Measurements from ENCODE around the gene CILP. TPM values are rescaled to one million over a fixed set of nuclear protein-coding genes. Genes with fewer than 3 reads are reported as not detected.

CILP gene
- total RNA-seq, 1 donor from 2014 or later = 129 TPM

DNA sequence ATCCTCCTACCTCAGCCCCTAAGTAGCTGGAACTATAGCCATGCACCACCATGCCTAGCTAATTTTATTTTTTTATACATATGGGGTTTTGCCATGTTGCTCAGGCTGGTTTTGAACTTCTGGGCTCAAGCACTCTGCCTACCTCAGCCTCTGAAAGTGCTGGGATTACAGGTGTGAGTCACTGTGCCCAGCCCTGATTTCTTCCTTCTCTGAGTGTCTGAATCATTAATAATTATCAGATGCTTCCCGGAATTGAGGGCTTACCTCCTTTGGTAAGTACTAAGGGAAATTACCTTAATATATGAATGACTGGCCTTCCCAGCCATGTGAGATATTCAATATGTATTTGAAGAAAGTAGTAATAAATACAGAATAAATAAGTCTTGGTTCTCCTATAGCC lies 33.4 kb downstream of the CILP start:
- H3K36me3 ChIP-seq = peaks cover 0 to 51% of the 10 kb centered on the region in 2 donors

GRCh38 chr15:65176056-65176455 lies 35.2 kb downstream of the CILP start:
- TF ChIP-seq, protein P1, sequence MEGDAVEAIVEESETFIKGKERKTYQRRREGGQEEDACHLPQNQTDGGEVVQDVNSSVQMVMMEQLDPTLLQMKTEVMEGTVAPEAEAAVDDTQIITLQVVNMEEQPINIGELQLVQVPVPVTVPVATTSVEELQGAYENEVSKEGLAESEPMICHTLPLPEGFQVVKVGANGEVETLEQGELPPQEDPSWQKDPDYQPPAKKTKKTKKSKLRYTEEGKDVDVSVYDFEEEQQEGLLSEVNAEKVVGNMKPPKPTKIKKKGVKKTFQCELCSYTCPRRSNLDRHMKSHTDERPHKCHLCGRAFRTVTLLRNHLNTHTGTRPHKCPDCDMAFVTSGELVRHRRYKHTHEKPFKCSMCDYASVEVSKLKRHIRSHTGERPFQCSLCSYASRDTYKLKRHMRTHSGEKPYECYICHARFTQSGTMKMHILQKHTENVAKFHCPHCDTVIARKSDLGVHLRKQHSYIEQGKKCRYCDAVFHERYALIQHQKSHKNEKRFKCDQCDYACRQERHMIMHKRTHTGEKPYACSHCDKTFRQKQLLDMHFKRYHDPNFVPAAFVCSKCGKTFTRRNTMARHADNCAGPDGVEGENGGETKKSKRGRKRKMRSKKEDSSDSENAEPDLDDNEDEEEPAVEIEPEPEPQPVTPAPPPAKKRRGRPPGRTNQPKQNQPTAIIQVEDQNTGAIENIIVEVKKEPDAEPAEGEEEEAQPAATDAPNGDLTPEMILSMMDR (IDR thresholded peaks at IDR 0.05) = no peak
- TF ChIP-seq POLR2A (IDR thresholded peaks at IDR 0.05) (no peak), POLR2AphosphoS5 (IDR thresholded peaks at IDR 0.05; ENCODE audit: insufficient read depth in 1 of 2, low read depth in 1 of 2) (no peak)
- intact Hi-C loops (cut with DNase I) = no loop called here

More for the DNA sequence above, 33.4 kb downstream of the CILP start:
- TF ChIP-seq POLR2AphosphoS5 (IDR thresholded peaks at IDR 0.05; ENCODE audit: insufficient read depth in 1 of 2, low read depth in 1 of 2) (peak in 1 of 2 donors; percentile 65), POLR2A (IDR thresholded peaks at IDR 0.05) (no peak)
- Histone ChIP-seq H3K9me3 (no peaks in the 10 kb centered on the region), H3K27ac (no peak overlapping the region), H3K27me3 (no peaks in the 10 kb centered on the region), H3K4me3 (no peak overlapping the region), H3K4me1 (peaks cover 49% of the 10 kb centered on the region)
- DNase-seq (ENCODE audit: extremely low spot score in 2 of 2) = no peak
- intact Hi-C loops (cut with DNase I) = no loop called here

GRCh38 chr15:65175511-65175910 lies 35.8 kb downstream of the CILP start:
- no peaks in the 10 kb centered on the region for H3K27me3 ChIP-seq
- H3K36me3 ChIP-seq = peaks cover 0 to 71% of the 10 kb centered on the region in 2 donors
- no peak overlapping the region for H3K4me3 ChIP-seq
- DNase-seq (ENCODE audit: extremely low spot score in 2 of 2) = no peak
- no peak for TF ChIP-seq POLR2A (IDR thresholded peaks at IDR 0.05)
- TF ChIP-seq, protein P1 (IDR thresholded peaks at IDR 0.05) = no peak
- TF ChIP-seq POLR2AphosphoS5 (IDR thresholded peaks at IDR 0.05; ENCODE audit: insufficient read depth in 1 of 2, low read depth in 1 of 2) = no peak
- no peaks in the 10 kb centered on the region for H3K9me3 ChIP-seq
- H3K27ac ChIP-seq = no peak overlapping the region
- H3K4me1 ChIP-seq = peaks cover 25% of the 10 kb centered on the region
- intact Hi-C loops (cut with DNase I) = no loop called here

More at GRCh38 chr15:65176056-65176455, 35.2 kb downstream of the CILP start:
- no peaks in the 10 kb centered on the region for H3K27me3 ChIP-seq
- peaks cover 0 to 68% of the 10 kb centered on the region in 2 donors for H3K36me3 ChIP-seq
- H3K27ac ChIP-seq = no peak overlapping the region
- H3K9me3 ChIP-seq = no peaks in the 10 kb centered on the region
- DNase-seq (ENCODE audit: extremely low spot score in 2 of 2) = no peak
- H3K4me3 ChIP-seq = no peak overlapping the region
- H3K4me1 ChIP-seq = peaks cover 31% of the 10 kb centered on the region

DNA sequence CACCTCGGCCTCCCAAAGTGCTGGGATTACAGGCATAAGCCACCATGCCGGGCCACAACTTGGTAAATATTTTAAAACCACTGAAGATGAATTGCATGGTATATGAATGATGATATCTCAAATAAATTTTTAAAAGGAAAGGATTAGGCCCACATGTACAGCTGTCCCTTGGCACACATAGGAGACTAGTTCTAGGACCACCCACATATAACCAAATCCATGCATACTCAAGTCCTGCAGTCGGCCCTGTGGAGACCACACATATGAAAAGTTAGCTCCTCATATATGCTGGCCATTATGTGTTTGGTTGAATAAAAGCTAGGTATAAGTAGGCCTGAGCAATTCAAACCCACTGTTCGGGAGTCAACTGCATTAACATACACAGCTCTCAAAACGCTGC lies 36.8 kb downstream of the CILP start:
- no peaks in the 10 kb centered on the region for H3K9me3 ChIP-seq
- H3K4me1 ChIP-seq = peaks cover 15% of the 10 kb centered on the region
- DNase-seq (ENCODE audit: extremely low spot score in 2 of 2) = no peak
- no peak overlapping the region for H3K4me3 ChIP-seq
- no peaks in the 10 kb centered on the region for H3K27me3 ChIP-seq
- H3K36me3 ChIP-seq = peaks cover 0 to 74% of the 10 kb centered on the region in 2 donors
- TF ChIP-seq POLR2AphosphoS5 (IDR thresholded peaks at IDR 0.05; ENCODE audit: insufficient read depth in 1 of 2, low read depth in 1 of 2) (no peak), POLR2A (IDR thresholded peaks at IDR 0.05) (no peak)
- TF ChIP-seq, protein P1 (IDR thresholded peaks at IDR 0.05) = no peak
- no peak overlapping the region for H3K27ac ChIP-seq
- intact Hi-C loops (cut with DNase I) = no loop called here

- TF ChIP-seq POLR2A (IDR thresholded peaks at IDR 0.05) (no peak), POLR2AphosphoS5 (IDR thresholded peaks at IDR 0.05; ENCODE audit: insufficient read depth in 1 of 2, low read depth in 1 of 2) (no peak)
- TF ChIP-seq, protein P1 (IDR thresholded peaks at IDR 0.05) = no peak
- peaks cover 1% of the 10 kb centered on the region for H3K4me1 ChIP-seq
- H3K36me3 ChIP-seq = peaks cover 0 to 61% of the 10 kb centered on the region in 2 donors
- H3K4me3 ChIP-seq = no peak overlapping the region
- H3K27ac ChIP-seq = no peak overlapping the region
- H3K27me3 ChIP-seq = no peaks in the 10 kb centered on the region
- no peak for DNase-seq (ENCODE audit: extremely low spot score in 2 of 2)
- no peaks in the 10 kb centered on the region for H3K9me3 ChIP-seq
- intact Hi-C loops (cut with DNase I) = no loop called here
Measured at GRCh38 chr15:65172531-65172930, 38.7 kb downstream of the CILP start.

Data from vagina (tissue), 2 donors.